Gastroesophageal sphincter (tissue), 4 donors: ENCODE results near the gene TTC7B. TPM values are rescaled to one million over a fixed set of nuclear protein-coding genes. Genes with fewer than 3 reads are reported as not detected.

Experiments used
- ATAC-seq: fragments of 150-250 bp; one replicate; pipeline ENCODE4 v1.9.1; 2016; ENCODE audit warnings: mild to moderate bottlenecking, moderate library complexity
- H3K27ac ChIP-seq, 4 donors: fragments of 200-600 bp; sonication (generic) in 3 of 4; 1 replicate in 3 of 4; 2 replicates in 1 of 4; pipeline ENCODE4 v1.5.1; 2016 to 2019
- H3K27me3 ChIP-seq: fragments of 200-600 bp; sonication (generic); one replicate; pipeline ENCODE4 v1.5.1; 2019
- H3K36me3 ChIP-seq, 2 donors: fragments of 200-600 bp; sonication (generic); one replicate each; pipeline ENCODE4 v1.5.1; 2019; ENCODE audit warnings: control low read depth in 1 of 2
- H3K4me1 ChIP-seq, 3 donors: fragments of 200-600 bp; sonication (generic); 1 replicate in 2 of 3; 2 replicates in 1 of 3; pipeline ENCODE4 v1.5.1; 2016 to 2019; ENCODE audit warnings: control low read depth in 2 of 3
- H3K4me3 ChIP-seq, 2 donors: fragments of 200-600 bp; sonication (generic); one replicate each; pipeline ENCODE4 v1.5.1; 2019; ENCODE audit warnings: mild to moderate bottlenecking in 1 of 2, moderate library complexity in 1 of 2
- H3K9me3 ChIP-seq, 3 donors: fragments of 200-600 bp; sonication (generic); one replicate each; pipeline ENCODE4 v1.5.1; 2017 to 2019; ENCODE audit warnings: control low read depth in 2 of 3
- EP300 ChIP-seq: sonication (generic); formaldehyde crosslinking; IDR thresholded peaks from one replicate; pipeline ENCODE4 v1.6.1; 2017; ENCODE audit warnings: antibody characterized with exemption, mild to moderate bottlenecking
- POLR2A ChIP-seq, 2 donors: fragments of 450-650 bp; IDR thresholded peaks; one replicate each; pipeline ENCODE4 v1.6.1; 2017; ENCODE audit warnings: antibody characterized with exemption in 2 of 2, mild to moderate bottlenecking in 2 of 2, moderate library complexity in 1 of 2
- POLR2AphosphoS5 ChIP-seq: sonication (generic); formaldehyde crosslinking; IDR thresholded peaks from one replicate; pipeline ENCODE4 v1.6.1; 2017; ENCODE audit warnings: antibody characterized with exemption
- WGBS, 2 donors: methylation state at CpG; one replicate each; pipeline ENCODE4 v1.1.5; 2018; ENCODE audit warnings: low coverage in 1 of 2; 5-methylcytosine and 5-hydroxymethylcytosine counted together
- total RNA-seq, 4 donors: library from RNA; depleted of rRNA; stranded (reverse); fragments of >200 nt; gene quantifications; one replicate each; pipeline ENCODE4 v1.1.0, GENCODE V29; 2016
- TF ChIP-seq, protein P1 (sequence below), 4 experiments: fragments of 200-600 bp in 2 of 4; fragments of 450-650 bp in 2 of 4; sonication (generic) in 1 of 4; IDR thresholded peaks; one replicate each; pipeline ENCODE4 v1.5.1; 2017 to 2019; ENCODE audit warnings: antibody characterized with exemption in 4 of 4, mild to moderate bottlenecking in 2 of 4, moderate library complexity in 2 of 4

Gene TTC7B
- total RNA-seq, 4 donors from 2014 or later, result 59.0 to 170 (median 64.1) TPM

DNA sequence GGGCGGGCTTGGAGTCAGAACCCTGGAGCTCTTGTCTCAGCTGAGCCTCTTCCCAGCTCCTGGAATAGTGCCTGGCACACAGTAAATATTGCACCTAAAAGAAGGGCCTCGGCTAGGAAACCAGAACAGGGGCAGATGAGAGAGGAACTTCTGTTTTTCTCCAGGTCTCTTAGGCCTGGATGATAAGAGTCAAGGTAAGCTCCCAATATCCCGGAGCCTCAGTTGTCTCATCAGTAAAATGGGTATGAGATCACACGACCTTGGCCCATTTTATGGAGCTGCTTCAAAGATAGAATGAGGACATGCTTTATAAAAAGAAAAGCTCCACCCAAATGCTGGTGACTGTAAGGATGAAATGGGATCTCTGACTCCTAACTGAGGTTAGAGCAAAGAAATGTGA, 202.2 kb downstream of the TTC7B start:
- Histone ChIP-seq H3K4me1 (peaks cover 3 to 51% (median 4%) of the 10 kb centered on the region in 3 donors), H3K36me3 (peaks cover 0 to 14% of the 10 kb centered on the region in 2 donors), H3K9me3 (no peaks in the 10 kb centered on the region), H3K27ac (no peak overlapping the region), H3K27me3 (no peaks in the 10 kb centered on the region), H3K4me3 (no peak overlapping the region)
- no peak for ATAC-seq
- no peak for TF ChIP-seq POLR2A (IDR thresholded peaks at IDR 0.05)
- no peak for TF ChIP-seq EP300
- TF ChIP-seq, protein P1, sequence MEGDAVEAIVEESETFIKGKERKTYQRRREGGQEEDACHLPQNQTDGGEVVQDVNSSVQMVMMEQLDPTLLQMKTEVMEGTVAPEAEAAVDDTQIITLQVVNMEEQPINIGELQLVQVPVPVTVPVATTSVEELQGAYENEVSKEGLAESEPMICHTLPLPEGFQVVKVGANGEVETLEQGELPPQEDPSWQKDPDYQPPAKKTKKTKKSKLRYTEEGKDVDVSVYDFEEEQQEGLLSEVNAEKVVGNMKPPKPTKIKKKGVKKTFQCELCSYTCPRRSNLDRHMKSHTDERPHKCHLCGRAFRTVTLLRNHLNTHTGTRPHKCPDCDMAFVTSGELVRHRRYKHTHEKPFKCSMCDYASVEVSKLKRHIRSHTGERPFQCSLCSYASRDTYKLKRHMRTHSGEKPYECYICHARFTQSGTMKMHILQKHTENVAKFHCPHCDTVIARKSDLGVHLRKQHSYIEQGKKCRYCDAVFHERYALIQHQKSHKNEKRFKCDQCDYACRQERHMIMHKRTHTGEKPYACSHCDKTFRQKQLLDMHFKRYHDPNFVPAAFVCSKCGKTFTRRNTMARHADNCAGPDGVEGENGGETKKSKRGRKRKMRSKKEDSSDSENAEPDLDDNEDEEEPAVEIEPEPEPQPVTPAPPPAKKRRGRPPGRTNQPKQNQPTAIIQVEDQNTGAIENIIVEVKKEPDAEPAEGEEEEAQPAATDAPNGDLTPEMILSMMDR (IDR thresholded peaks at IDR 0.05), result no peak
- no peak for TF ChIP-seq POLR2AphosphoS5
- 86% methylated on average over 3 of the region's 4 CpGs for WGBS, 2 donors

DNA sequence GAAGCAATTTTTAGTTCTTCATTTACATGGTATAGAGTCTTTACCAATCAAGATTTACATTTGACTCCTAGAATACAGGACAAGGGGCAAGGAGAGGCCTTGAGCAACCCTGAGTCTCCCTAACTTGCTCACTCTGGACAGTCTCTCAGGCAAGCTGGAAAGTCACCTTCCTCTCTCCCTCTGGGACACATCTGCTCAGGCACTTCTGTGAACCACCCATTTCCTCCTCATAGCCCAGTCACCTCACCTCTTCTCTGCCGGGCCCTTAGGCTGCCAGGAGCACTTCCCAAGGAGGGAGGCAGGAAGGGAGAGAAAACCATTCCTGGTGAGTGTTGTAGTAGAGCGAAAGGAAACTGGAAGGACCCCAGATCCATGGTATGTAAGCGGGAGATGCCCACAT, 202.8 kb downstream of the TTC7B start:
- 96% methylated on average over 2 of the region's 3 CpGs; no CpG with 5 or more reads in 1 of the 2 donors for WGBS, 2 donors
- no peak overlapping the region for H3K27ac ChIP-seq
- ATAC-seq, result no peak
- no peak overlapping the region for H3K4me3 ChIP-seq
- no peaks in the 10 kb centered on the region for H3K9me3 ChIP-seq
- H3K4me1 ChIP-seq, result peaks cover 3 to 56% (median 5%) of the 10 kb centered on the region in 3 donors
- peaks cover 0 to 14% of the 10 kb centered on the region in 2 donors for H3K36me3 ChIP-seq
- no peaks in the 10 kb centered on the region for H3K27me3 ChIP-seq
- TF ChIP-seq EP300 (no peak), POLR2AphosphoS5 (no peak), POLR2A (IDR thresholded peaks at IDR 0.05) (no peak)
- TF ChIP-seq, protein P1 (IDR thresholded peaks at IDR 0.05), result no peak

DNA sequence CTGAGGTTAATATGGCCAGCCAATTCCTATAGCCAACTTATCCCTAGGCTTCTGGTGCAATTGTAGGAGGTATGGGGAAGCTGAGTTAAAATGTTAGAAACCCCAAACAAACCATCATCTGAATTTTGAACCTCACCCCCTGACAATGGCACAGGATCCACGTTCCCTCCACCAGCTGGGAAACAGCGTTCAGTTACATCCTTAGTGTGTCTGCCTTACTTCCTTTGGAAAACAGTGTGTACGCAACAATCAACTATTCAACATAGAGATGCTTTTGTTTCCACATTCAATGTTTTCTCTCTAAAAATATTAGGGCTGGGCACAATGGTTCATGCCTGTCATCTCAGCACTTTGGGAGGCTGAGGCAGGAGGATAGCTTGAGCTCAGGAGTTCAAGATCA, 203.4 kb downstream of the TTC7B start:
- Histone ChIP-seq H3K9me3 (no peaks in the 10 kb centered on the region), H3K27me3 (no peaks in the 10 kb centered on the region), H3K4me3 (no peak overlapping the region), H3K27ac (peak overlapping the region in 1 of 4 donors; percentile 16), H3K36me3 (peaks cover 0 to 11% of the 10 kb centered on the region in 2 donors), H3K4me1 (peaks cover 3 to 60% (median 5%) of the 10 kb centered on the region in 3 donors)
- 88 to 90% methylated on average over 3 of the region's 3 CpGs for WGBS, 2 donors
- ATAC-seq, result no peak
- TF ChIP-seq, protein P1 (IDR thresholded peaks at IDR 0.05), result no peak
- no peak for TF ChIP-seq POLR2AphosphoS5
- TF ChIP-seq EP300, result no peak
- no peak for TF ChIP-seq POLR2A (IDR thresholded peaks at IDR 0.05)

DNA sequence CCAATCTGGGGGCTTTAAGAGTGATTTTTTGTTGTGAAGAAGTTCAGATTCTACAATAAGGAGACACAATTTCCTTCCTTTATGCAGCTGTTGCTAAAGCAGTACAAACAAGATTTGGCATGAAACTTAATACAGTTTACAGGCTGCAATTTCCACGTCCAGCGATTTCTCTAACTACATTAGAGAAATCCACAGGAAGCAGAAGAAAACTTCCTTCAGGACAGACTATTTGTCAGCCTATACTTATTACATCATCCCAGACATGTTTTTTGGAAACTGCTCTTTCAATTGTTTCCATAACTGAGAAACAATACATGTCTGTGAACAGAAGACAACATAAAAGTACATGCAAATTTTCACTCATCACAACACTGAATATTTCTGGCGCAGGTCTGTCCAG, 204.3 kb downstream of the TTC7B start:
- H3K27ac ChIP-seq, result peak overlapping the region in 1 of 4 donors; percentile 23
- H3K9me3 ChIP-seq, result no peaks in the 10 kb centered on the region
- 58 to 70% methylated on average over 3 of the region's 3 CpGs for WGBS, 2 donors
- peaks cover 0 to 14% of the 10 kb centered on the region in 2 donors for H3K36me3 ChIP-seq
- H3K4me1 ChIP-seq, result peaks cover 3 to 59% (median 5%) of the 10 kb centered on the region in 3 donors
- H3K4me3 ChIP-seq, result no peak overlapping the region
- no peak for ATAC-seq
- TF ChIP-seq, protein P1 (IDR thresholded peaks at IDR 0.05), result no peak
- TF ChIP-seq POLR2AphosphoS5 (no peak), EP300 (no peak), POLR2A (IDR thresholded peaks at IDR 0.05) (no peak)
- H3K27me3 ChIP-seq, result no peaks in the 10 kb centered on the region

DNA sequence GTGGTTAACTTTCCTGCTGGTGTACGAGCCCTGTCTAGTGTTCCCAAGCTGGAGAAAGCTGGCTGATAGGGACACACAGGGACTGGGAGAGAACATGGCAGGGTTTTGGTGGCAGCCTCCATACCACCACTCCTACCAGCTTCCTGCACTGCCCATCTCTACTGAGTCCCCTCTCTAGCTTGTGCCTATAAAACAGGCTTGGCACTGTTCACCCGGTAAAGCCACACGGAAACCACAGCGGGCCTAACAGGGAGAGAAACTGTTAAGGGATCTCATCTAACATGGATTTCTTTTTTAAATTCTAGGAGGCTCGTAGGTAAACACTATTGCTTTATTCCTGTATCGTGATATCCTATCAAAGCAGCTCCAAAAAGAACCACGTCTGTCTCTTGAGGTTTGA, 204.7 kb downstream of the TTC7B start:
- Histone ChIP-seq H3K4me3 (no peak overlapping the region), H3K27ac (no peak overlapping the region), H3K27me3 (no peaks in the 10 kb centered on the region), H3K9me3 (no peaks in the 10 kb centered on the region), H3K4me1 (peaks cover 3 to 55% (median 5%) of the 10 kb centered on the region in 3 donors), H3K36me3 (peaks cover 0 to 14% of the 10 kb centered on the region in 2 donors)
- 48 to 71% methylated on average over 6 to 7 of the region's 7 CpGs for WGBS, 2 donors
- TF ChIP-seq, protein P1 (IDR thresholded peaks at IDR 0.05), result no peak
- TF ChIP-seq POLR2A (IDR thresholded peaks at IDR 0.05) (no peak), EP300 (no peak), POLR2AphosphoS5 (no peak)
- ATAC-seq, result no peak
